Activated naive CD4-positive, alpha-beta T cell treated with anti-CD3 and anti-CD28 coated beads, Interleukin-2, amount 50 U/mL, for 72 hours (primary cell): ENCODE measurements around the gene EPS8L1. TPM values are rescaled to one million over a fixed set of nuclear protein-coding genes. Genes with fewer than 3 reads are reported as not detected.

Experiments
- ATAC-seq, 2 donors: fragments of 150-1000 bp; cut with Tn5 transposase; 2 replicates each; pipeline ENCODE4 v1.10.0; 2021; ENCODE audit warnings: mild to moderate bottlenecking in 2 of 2, moderate library complexity in 2 of 2
- DNase-seq, 2 donors: peaks; one replicate each; pipeline ENCODE4 v3.0.0; 2021 to 2022; ENCODE audit warnings: low spot score in 2 of 2
- H3K27ac Mint-ChIP-seq, 2 donors: one replicate each; pipeline ENCODE4 v1.8.0; 2022; ENCODE audit warnings: mild to moderate bottlenecking in 2 of 2, mixed read lengths in 2 of 2
- H3K36me3 Mint-ChIP-seq, 2 donors: one replicate each; pipeline ENCODE4 v1.8.0; 2022; ENCODE audit warnings: mixed read lengths in 2 of 2
- H3K9me3 Mint-ChIP-seq, 2 donors: one replicate each; pipeline ENCODE4 v1.8.0; 2022; ENCODE audit warnings: mixed read lengths in 2 of 2
- total RNA-seq, 2 donors: library from RNA; stranded (reverse); gene quantifications; one replicate each; pipeline ENCODE4 v1.2.3, GENCODE V29; 2022

EPS8L1 gene
- total RNA-seq, 2 donors from 2014 or later = 1.2 to 2.6 TPM

DNA sequence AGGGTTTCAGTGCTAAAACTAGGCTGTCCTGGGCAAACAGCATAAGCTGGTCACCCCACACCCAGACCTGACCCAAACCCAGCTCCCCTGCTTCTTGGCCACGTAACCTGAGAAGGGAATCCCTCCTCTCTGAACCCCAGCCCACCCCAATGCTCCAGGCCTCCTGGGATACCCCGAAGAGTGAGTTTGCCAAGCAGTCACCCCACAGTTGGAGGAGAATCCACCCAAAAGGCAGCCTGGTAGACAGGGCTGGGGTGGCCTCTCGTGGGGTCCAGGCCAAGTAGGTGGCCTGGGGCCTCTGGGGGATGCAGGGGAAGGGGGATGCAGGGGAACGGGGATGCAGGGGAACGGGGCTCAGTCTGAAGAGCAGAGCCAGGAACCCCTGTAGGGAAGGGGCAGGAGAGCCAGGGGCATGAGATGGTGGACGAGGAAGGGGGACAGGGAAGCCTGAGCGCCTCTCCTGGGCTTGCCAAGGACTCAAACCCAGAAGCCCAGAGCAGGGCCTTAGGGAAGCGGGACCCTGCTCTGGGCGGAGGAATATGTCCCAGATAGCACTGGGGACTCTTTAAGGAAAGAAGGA lies 39.0 kb downstream of the EPS8L1 start:
- Mint-ChIP-seq H3K36me3 (peaks cover 25 to 29% of the 10 kb centered on the region in 2 donors), H3K9me3 (no peaks in the 10 kb centered on the region), H3K27ac (peak overlapping the region in 1 of 2 donors; percentile 72)
- no peak for ATAC-seq
- DNase-seq = no peak

DNA sequence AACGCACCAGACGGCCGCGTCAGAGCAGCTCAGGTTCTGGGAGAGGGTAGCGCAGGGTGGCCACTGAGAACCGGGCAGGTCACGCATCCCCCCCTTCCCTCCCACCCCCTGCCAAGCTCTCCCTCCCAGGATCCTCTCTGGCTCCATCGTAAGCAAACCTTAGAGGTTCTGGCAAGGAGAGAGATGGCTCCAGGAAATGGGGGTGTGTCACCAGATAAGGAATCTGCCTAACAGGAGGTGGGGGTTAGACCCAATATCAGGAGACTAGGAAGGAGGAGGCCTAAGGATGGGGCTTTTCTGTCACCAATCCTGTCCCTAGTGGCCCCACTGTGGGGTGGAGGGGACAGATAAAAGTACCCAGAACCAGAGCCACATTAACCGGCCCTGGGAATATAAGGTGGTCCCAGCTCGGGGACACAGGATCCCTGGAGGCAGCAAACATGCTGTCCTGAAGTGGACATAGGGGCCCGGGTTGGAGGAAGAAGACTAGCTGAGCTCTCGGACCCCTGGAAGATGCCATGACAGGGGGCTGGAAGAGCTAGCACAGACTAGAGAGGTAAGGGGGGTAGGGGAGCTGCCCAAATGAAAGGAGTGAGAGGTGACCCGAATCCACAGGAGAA lies 39.9 kb downstream of the EPS8L1 start:
- ATAC-seq = no peak
- Mint-ChIP-seq H3K27ac (peak overlapping the region; percentile 92), H3K9me3 (no peaks in the 10 kb centered on the region), H3K36me3 (peaks cover 25% of the 10 kb centered on the region in 2 donors)
- DNase-seq = no peak

DNA sequence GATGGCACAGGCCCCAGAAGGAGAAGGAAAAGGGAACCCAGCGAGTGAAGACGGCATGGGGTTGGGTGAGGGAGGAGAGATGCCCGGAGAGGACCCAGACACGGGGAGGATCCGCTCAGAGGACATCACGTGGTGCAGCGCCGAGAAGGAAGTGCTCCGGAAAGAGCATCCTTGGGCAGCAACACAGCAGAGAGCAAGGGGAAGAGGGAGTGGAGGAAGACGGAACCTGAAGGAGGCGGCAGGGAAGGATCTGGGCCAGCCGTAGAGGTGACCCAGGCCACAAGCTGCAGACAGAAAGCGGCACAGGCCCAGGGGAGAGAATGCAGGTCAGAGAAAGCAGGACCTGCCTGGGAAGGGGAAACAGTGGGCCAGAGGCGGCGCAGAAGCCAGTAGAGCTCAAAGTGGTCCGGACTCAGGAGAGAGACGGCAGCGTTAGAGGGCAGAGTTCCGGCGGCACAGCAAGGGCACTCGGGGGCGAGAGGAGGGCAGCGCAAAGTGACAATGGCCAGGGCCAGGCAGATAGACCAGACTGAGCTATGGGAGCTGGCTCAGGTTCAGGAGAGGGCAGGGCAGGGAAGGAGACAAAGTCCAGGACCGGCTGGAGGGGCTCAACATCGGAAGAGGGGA lies 40.7 kb downstream of the EPS8L1 start:
- peaks cover 25% of the 10 kb centered on the region in 2 donors for H3K36me3 Mint-ChIP-seq
- no peaks in the 10 kb centered on the region for H3K9me3 Mint-ChIP-seq
- peak in 1 of 2 donors; percentile 53 for DNase-seq
- peak; percentile 45 to 63 for ATAC-seq
- H3K27ac Mint-ChIP-seq = peak overlapping the region; percentile 92

DNA sequence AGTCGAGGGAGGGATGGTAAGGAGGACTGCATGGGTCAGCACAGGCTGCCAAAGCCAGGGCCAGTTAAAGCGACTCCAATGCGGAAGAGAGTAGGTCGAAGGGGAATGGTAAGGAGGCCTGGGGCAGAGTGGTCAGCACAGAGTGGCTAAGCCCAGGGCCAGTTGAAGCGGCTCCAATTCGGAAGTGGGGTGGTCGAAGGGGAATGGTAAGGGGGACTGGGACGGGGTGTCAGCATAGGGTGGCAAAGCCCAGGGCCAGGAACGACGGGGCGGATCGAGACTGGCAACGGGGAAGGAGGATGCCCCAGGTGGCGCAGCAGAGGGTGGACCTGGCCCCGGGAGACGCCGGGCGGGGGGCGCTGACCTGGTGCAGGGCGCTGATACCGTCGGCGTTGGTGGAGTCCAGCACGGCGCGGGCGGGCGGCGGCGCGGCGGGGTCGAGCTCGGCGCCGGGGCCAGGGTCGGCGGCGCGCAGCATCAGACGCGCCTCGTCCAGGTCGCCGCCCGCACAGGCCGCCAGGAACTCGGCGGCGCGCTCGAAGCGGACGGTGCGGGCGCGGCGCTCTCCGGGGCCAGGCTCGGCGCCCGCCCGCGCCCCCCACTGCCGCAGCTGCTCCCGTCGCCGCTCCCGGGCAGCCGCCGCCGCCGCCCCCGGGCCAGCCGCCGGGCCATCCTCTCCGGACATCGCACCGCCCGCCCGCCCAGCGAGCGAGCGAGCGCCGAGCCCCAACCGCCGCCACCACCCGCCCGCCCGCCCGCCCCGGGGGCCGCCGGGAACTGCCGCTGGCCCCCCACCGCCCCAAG lies 41.4 kb downstream of the EPS8L1 start, which contains the start of gene PPP1R12C:
Gene PPP1R12C (minus strand): TSS at position 779 of the 804 bp plus-strand sequence. CDS start 94 bp downstream, at position 685.
- no peak for DNase-seq
- H3K36me3 Mint-ChIP-seq = peaks cover 25% of the 10 kb centered on the region in 2 donors

GRCh38 chr19:55117663-55118391 lies 42.2 kb downstream of the EPS8L1 start:
- peak; percentile 93 to 94 for DNase-seq
- Mint-ChIP-seq H3K9me3 (no peaks in the 10 kb centered on the region), H3K27ac (peak overlapping the region; percentile 92 to 98), H3K36me3 (peaks cover 25% of the 10 kb centered on the region in 2 donors)
- peak; percentile 94 to 97 for ATAC-seq

More for the DNA sequence above, 41.4 kb downstream of the EPS8L1 start, which contains the start of gene PPP1R12C:
- ATAC-seq = peak; percentile 17 to 30
- Mint-ChIP-seq H3K9me3 (no peaks in the 10 kb centered on the region), H3K27ac (peak within 1 kb of the TSS; percentile 92 to 98)

DNA sequence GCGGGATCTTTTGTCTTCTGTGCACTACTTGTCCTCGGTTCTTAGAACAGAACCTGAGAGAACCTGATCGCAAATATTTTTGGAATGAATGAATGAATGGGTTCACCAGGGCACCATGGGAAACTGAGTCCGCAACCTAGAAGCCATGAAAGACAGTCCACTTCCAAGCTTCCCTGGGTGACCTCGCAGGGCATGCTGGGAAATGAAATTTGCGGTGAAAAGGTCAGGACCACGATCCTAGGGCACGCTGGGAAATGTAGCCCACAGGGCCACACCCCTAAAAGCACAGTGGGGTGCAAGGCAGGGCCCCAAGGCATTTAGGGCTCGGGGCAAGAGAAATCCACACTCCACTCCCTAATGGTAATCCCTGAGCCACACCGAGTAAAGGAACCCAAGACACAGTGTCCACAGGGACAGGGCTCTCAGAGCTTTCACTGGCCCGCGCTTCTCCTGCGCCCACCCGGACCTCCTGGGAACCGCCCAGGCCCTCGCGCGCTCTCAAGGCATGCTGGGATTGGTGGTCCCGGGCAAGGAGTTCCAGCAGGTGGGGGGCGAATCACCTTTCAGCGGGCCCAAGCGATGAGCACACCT lies 42.8 kb downstream of the EPS8L1 start:
- ATAC-seq (no peak), DNase-seq (no peak)
- H3K36me3 Mint-ChIP-seq = peaks cover 25% of the 10 kb centered on the region in 2 donors
- H3K9me3 Mint-ChIP-seq = no peaks in the 10 kb centered on the region
- H3K27ac Mint-ChIP-seq = peak overlapping the region; percentile 92 to 98

DNA sequence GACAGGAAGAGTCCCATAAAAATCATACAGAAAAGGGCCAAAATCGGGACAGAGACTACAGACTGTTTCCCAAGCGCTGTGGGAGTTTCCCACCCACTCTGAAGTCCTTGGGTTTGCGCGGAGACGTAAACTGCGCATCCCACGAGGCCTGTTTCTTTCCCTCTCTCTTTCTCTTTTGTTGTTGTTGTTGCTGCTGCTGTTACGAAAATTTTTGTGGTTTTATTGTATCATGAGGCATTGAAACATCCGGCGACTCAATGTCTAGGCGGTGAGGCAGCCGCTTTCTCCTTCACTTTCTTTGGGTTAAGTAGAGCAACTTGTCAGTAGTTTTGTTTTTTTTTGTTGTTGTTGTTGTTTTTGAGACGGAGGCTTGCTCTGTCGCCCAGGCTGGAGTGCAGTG lies 43.4 kb downstream of the EPS8L1 start:
- H3K27ac Mint-ChIP-seq = no peak overlapping the region
- peaks cover 25% of the 10 kb centered on the region in 2 donors for H3K36me3 Mint-ChIP-seq

DNA sequence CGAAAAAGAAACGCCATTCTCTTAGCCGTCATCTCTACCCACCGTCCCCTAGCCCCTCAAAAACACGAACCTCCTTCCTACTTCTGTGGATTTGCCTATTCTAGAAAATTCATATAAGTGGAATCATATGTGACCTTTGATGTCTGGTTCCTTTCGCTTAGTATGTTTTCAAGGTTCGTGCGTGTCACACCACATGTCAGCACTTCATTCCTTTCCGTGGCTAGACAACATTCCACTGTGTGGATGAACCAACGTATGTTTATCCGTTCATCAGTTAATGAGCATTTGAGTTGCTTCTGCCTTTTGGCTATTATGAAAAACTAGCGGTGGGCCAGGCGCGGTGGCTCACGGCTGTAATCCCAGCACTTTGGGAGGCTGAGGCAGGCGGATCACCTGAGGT lies 55.8 kb downstream of the EPS8L1 start:
- no peaks in the 10 kb centered on the region for H3K36me3 Mint-ChIP-seq
- H3K27ac Mint-ChIP-seq = no peak overlapping the region
- ATAC-seq (no peak), DNase-seq (no peak)
- H3K9me3 Mint-ChIP-seq = no peaks in the 10 kb centered on the region

More for the DNA sequence above, 43.4 kb downstream of the EPS8L1 start:
- DNase-seq = no peak
- no peaks in the 10 kb centered on the region for H3K9me3 Mint-ChIP-seq
- ATAC-seq = no peak

- H3K9me3 Mint-ChIP-seq = no peaks in the 10 kb centered on the region
- H3K27ac Mint-ChIP-seq = no peak overlapping the region
- DNase-seq = no peak
- ATAC-seq = no peak
- H3K36me3 Mint-ChIP-seq = no peaks in the 10 kb centered on the region
Observed at GRCh38 chr19:55132453-55133129, 56.9 kb downstream of the EPS8L1 start.

DNA sequence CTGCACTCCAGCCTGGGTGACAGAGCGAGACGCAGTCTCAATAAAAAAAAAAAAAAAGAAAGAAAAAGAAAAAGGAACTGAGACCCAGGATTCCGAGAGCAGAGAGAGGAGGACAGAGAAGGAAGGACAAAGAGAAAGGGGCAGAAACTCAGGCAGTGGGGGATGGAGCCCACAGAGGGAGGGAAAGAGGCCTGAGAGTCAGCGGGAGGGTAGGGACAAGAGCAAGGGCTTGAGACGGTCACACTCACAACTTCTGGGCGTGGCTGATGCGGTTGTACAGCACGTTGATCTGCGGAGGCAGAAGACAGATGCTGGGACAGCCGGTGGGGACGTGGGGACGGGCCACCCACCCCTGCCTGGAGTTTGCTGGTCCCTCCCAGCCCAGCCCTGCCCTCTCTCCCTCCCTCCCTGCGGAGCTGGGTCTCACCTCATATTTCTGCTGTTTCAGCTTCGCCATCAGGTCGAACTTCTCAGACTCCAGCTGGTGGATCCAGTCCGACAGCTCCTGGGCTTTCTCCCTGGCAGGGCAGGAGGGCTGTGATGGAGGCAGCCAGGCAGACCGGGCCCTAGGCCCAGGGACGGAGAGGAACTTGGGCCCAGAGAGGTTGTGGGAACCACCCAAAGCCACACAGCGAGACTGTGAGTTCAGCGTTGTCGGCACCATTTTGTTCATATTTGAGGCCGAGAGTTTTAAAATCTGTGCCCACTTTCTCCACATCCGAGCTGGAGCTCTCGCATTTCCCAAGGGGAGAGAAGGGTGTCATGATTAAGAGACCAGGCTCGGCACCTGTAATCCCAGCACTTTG lies 58.2 kb downstream of the EPS8L1 start:
- Mint-ChIP-seq H3K36me3 (no peaks in the 10 kb centered on the region), H3K27ac (no peak overlapping the region), H3K9me3 (no peaks in the 10 kb centered on the region)
- DNase-seq (no peak), ATAC-seq (no peak)

- Mint-ChIP-seq H3K27ac (no peak overlapping the region), H3K9me3 (no peaks in the 10 kb centered on the region), H3K36me3 (no peaks in the 10 kb centered on the region)
- ATAC-seq (no peak), DNase-seq (no peak)
Observed at GRCh38 chr19:55134736-55135135, 59.1 kb downstream of the EPS8L1 start.

GRCh38 chr19:55136399-55137102 lies 60.9 kb downstream of the EPS8L1 start:
- H3K27ac Mint-ChIP-seq = no peak overlapping the region
- DNase-seq (no peak), ATAC-seq (no peak)
- no peaks in the 10 kb centered on the region for H3K36me3 Mint-ChIP-seq
- no peaks in the 10 kb centered on the region for H3K9me3 Mint-ChIP-seq
